HCT116 (cell line): ENCODE data around the gene DCAF10. TPM values are rescaled to one million over a fixed set of nuclear protein-coding genes. Genes with fewer than 3 reads are reported as not detected.

ENCODE experiments used
- ATAC-seq: fragments of 200-7000 bp; cut with Tn5 transposase; 2 replicates; pipeline ENCODE4 v1.9.1; 2020; ENCODE audit warnings: mild to moderate bottlenecking, moderate library complexity
- BruUV-seq: library from RNA; stranded (reverse); fragments of 400-500 nt; replicated peaks from 2 replicates; lab custom pipeline; 2021; lab: Mats Ljungman, UMichigan
- CTCF ChIA-PET: fragments of 300-600 bp; sonication (Branson Sonifier 250); formaldehyde crosslinking; loops from one replicate; lab custom pipeline; 2021; ENCODE audit warnings: antibody characterized with exemption; lab: Charles Lee
- POLR2A ChIA-PET: fragments of 300-600, 350-600 bp; sonication (Branson Sonifier 250); formaldehyde crosslinking; loops from one replicate; lab custom pipeline; 2021; ENCODE audit warnings: antibody characterized with exemption; lab: Charles Lee
- RAD21 ChIA-PET, 2 experiments: fragments of 300-600 bp; sonication (Branson Sonifier 250); formaldehyde crosslinking; loops; one replicate each; lab custom pipeline; 2023; ENCODE audit warnings: low total read pairs in 2 of 2; ENCODE audit not compliant: uncharacterized antibody in 2 of 2, unreplicated experiment in 2 of 2, low non-redundant PET in 1 of 2; lab: Charles Lee
- DNase-seq: peaks from one replicate; pipeline ENCODE4 v3.0.0-alpha.2; 2010; ENCODE audit warnings: low read depth, low spot score
- H2AFZ ChIP-seq: fragments of 200-600 bp; shearing (Covaris generic), sonication (generic); 2 replicates; pipeline ENCODE4 v1.6.1; 2017; ENCODE audit warnings: low read depth, mixed run types, mixed read lengths, antibody characterized with exemption, low read length; ENCODE audit not compliant: poor library complexity, severe bottlenecking
- H3K27ac ChIP-seq: 2 replicates; pipeline ENCODE4 v1.5.1; 2012; ENCODE audit warnings: low read depth, low read length
- H3K27me3 ChIP-seq: fragments of 200-600 bp; sonication (generic); 2 replicates; pipeline ENCODE4 v1.6.1; 2016; ENCODE audit warnings: mixed run types, low read length, mixed read lengths; ENCODE audit not compliant: insufficient read depth
- H3K36me3 ChIP-seq, 2 experiments: fragments of 200-500 bp in 1 of 2; fragments of 200-600 bp in 1 of 2; sonication (Bioruptor generic) in 1 of 2; sonication (generic) in 1 of 2; 2 replicates each; pipeline versions ENCODE4 v1.5.1 to v1.6.1; 2014 to 2016; ENCODE audit warnings: low read length in 2 of 2, inconsistent platforms in 1 of 2, mixed read lengths in 1 of 2, mixed run types in 1 of 2; ENCODE audit not compliant: insufficient read depth in 2 of 2, control insufficient read depth in 1 of 2
- H3K4me1 ChIP-seq, 2 experiments: fragments of 200-600 bp in 1 of 2; sonication (generic) in 1 of 2; 2 replicates each; pipeline versions ENCODE4 v1.5.1 to v1.6.1; 2012 to 2017; ENCODE audit warnings: low read length in 2 of 2, inconsistent platforms in 1 of 2, mild to moderate bottlenecking in 1 of 2, mixed read lengths in 1 of 2, mixed run types in 1 of 2, moderate library complexity in 1 of 2; ENCODE audit not compliant: insufficient read depth in 2 of 2, control insufficient read depth in 1 of 2
- H3K4me2 ChIP-seq: fragments of 200-600 bp; sonication (generic); 2 replicates; pipeline ENCODE4 v1.6.1; 2017; ENCODE audit warnings: mixed run types, low read length, mixed read lengths
- H3K4me3 ChIP-seq, 2 experiments: fragments of 200-600 bp in 1 of 2; sonication (generic) in 1 of 2; replicated peaks in 1 of 2; 2 replicates each; pipeline ENCODE4 v1.5.1; 2011 to 2016; ENCODE audit warnings: low read length in 2 of 2, control low read depth in 1 of 2, low read depth in 1 of 2, mild to moderate bottlenecking in 1 of 2, mixed read lengths in 1 of 2, mixed run types in 1 of 2
- H3K79me2 ChIP-seq: fragments of 200-600 bp; sonication (generic); 2 replicates; pipeline ENCODE4 v1.6.1; 2017; ENCODE audit warnings: mild to moderate bottlenecking, mixed run types, low read length, moderate library complexity, mixed read lengths; ENCODE audit not compliant: insufficient read depth
- H3K9ac ChIP-seq: fragments of 200-600 bp; sonication (generic); 2 replicates; pipeline ENCODE4 v1.6.1; 2016; ENCODE audit warnings: low read length, mixed read lengths
- H3K9me2 ChIP-seq: fragments of 200-600 bp; sonication (generic), shearing (Covaris generic); 2 replicates; pipeline ENCODE4 v1.6.1; 2017; ENCODE audit warnings: mixed run types, mild to moderate bottlenecking, moderate library complexity; ENCODE audit not compliant: insufficient read depth
- H3K9me3 ChIP-seq, 2 experiments: fragments of 200-500 bp in 1 of 2; fragments of 200-600 bp in 1 of 2; sonication (Bioruptor generic) in 1 of 2; sonication (generic) in 1 of 2; 2 replicates each; pipeline ENCODE4 v1.6.1; 2014 to 2017; ENCODE audit warnings: low read length in 2 of 2, mixed read lengths in 2 of 2, inconsistent platforms in 1 of 2, low read depth in 1 of 2, mild to moderate bottlenecking in 1 of 2, mixed run types in 1 of 2, moderate library complexity in 1 of 2; ENCODE audit not compliant: control insufficient read depth in 1 of 2, insufficient read depth in 1 of 2
- H4K20me1 ChIP-seq: fragments of 200-600 bp; sonication (generic), shearing (Covaris generic); 2 replicates; pipeline ENCODE4 v1.6.1; 2017; ENCODE audit warnings: mixed run types, mild to moderate bottlenecking, moderate library complexity; ENCODE audit not compliant: insufficient read depth
- ATF3 ChIP-seq: IDR thresholded peaks from 2 replicates; pipeline ENCODE4 v1.6.1; 2012
- CBX3 ChIP-seq: IDR thresholded peaks from 2 replicates; pipeline ENCODE4 v1.6.1; 2012; ENCODE audit warnings: low read depth
- CEBPB ChIP-seq: IDR thresholded peaks from 2 replicates; pipeline ENCODE4 v1.6.1; 2012; ENCODE audit warnings: low read depth
- CTCF ChIP-seq, 3 experiments: fragments of 200-600 bp in 1 of 3; sonication (generic) in 1 of 3; IDR thresholded peaks in 2 of 3; conservative IDR thresholded peaks in 1 of 3; 2 replicates each; pipeline ENCODE4 v1.5.1; 2012 to 2017; ENCODE audit warnings: low read depth in 2 of 3, low read length in 2 of 3, antibody characterized with exemption in 1 of 3, borderline replicate concordance in 1 of 3, control low read depth in 1 of 3, mild to moderate bottlenecking in 1 of 3, mixed read lengths in 1 of 3, mixed run types in 1 of 3, moderate library complexity in 1 of 3; ENCODE audit not compliant: insufficient read depth in 1 of 3
- ELF1 ChIP-seq: IDR thresholded peaks from 2 replicates; pipeline ENCODE4 v1.6.1; 2012; ENCODE audit warnings: low read depth, borderline replicate concordance
- EZH2 ChIP-seq: fragments of 200-600 bp; sonication (generic); IDR thresholded peaks from 2 replicates; pipeline ENCODE4 v1.6.1; 2017; ENCODE audit warnings: antibody characterized with exemption, mixed run types
- EZH2phosphoT487 ChIP-seq: fragments of 200-600 bp; IDR thresholded peaks from 2 replicates; pipeline ENCODE4 v1.6.1; 2018; ENCODE audit warnings: antibody characterized with exemption, borderline replicate concordance
- FOSL1 ChIP-seq: IDR thresholded peaks from 2 replicates; pipeline ENCODE4 v1.6.1; 2012; ENCODE audit warnings: low read depth
- JUND ChIP-seq: IDR thresholded peaks from 2 replicates; pipeline ENCODE4 v1.6.1; 2012
- POLR2A ChIP-seq: IDR thresholded peaks from 2 replicates; pipeline ENCODE4 v1.7.0; 2011; ENCODE audit warnings: borderline replicate concordance; ENCODE audit not compliant: insufficient read depth, insufficient read length; ENCODE audit errors: extremely low read depth
- POLR2AphosphoS5 ChIP-seq: IDR thresholded peaks from 2 replicates; pipeline ENCODE4 v1.6.1; 2011; ENCODE audit warnings: mild to moderate bottlenecking, low read depth, low read length, moderate library complexity
- RAD21 ChIP-seq: IDR thresholded peaks from 2 replicates; pipeline ENCODE4 v1.6.1; 2012; ENCODE audit warnings: low read depth, mild to moderate bottlenecking
- SIN3A ChIP-seq: IDR thresholded peaks from 2 replicates; pipeline ENCODE4 v1.6.1; 2012; ENCODE audit warnings: low read depth
- SP1 ChIP-seq: IDR thresholded peaks from 2 replicates; pipeline ENCODE4 v1.6.1; 2012; ENCODE audit warnings: low read depth
- SRF ChIP-seq: IDR thresholded peaks from 2 replicates; pipeline ENCODE4 v1.6.1; 2012; ENCODE audit warnings: low read depth
- TCF7L2 ChIP-seq: IDR thresholded peaks from 2 replicates; pipeline ENCODE4 v1.7.0; 2011; ENCODE audit warnings: borderline replicate concordance, inconsistent platforms; ENCODE audit not compliant: insufficient read depth, insufficient read length; ENCODE audit errors: extremely low read depth
- ZBTB33 ChIP-seq: IDR thresholded peaks from 2 replicates; pipeline ENCODE4 v1.6.1; 2011; ENCODE audit warnings: mild to moderate bottlenecking, low read length, moderate library complexity; ENCODE audit not compliant: insufficient replicate concordance; ENCODE audit errors: extremely low read depth
- ZFX ChIP-seq: fragments of 450-650 bp; IDR thresholded peaks from 2 replicates; pipeline ENCODE4 v1.6.1; 2017
- ZNF274 ChIP-seq: fragments of 200-500 bp; sonication (Bioruptor generic); IDR thresholded peaks from 2 replicates; pipeline ENCODE4 v1.6.1; 2014; ENCODE audit warnings: mild to moderate bottlenecking, low read depth, low read length, inconsistent platforms
- intact Hi-C: fragments of 100-400 bp; cut with micrococcal nuclease; formaldehyde crosslinking; loops from 2 replicates; pipeline ENCODE4 v1.10.0; 2022
- total RNA-seq: library from RNA; stranded (reverse); gene quantifications from one replicate; pipeline ENCODE4 v1.2.1, GENCODE V29; 2021; ENCODE audit not compliant: unreplicated experiment
- TF ChIP-seq, protein P1 (sequence below): IDR thresholded peaks from 2 replicates; pipeline ENCODE4 v1.6.1; 2012

DCAF10 gene
- total RNA-seq, 1 experiment from 2014 or later = 20.6 TPM

GRCh38 chr9:37873955-37874354, 73.4 kb downstream of the DCAF10 start:
- ChIA-PET CTCF (no interaction called here), POLR2A (no interaction called here), RAD21 (no interaction called here)
- H3K9ac ChIP-seq = no peak overlapping the region
- no peaks in the 10 kb centered on the region for H4K20me1 ChIP-seq
- TF ChIP-seq JUND (no peak), TCF7L2 (no peak), RAD21 (no peak), ATF3 (no peak), CBX3 (no peak), CTCF (IDR thresholded peaks at IDR 0.05 in 2 of 3, conservative IDR thresholded peaks at IDR 0.05 in 1 of 3; ENCODE audit: borderline replicate concordance in 1 of 3, insufficient read depth in 1 of 3, low read depth in 2 of 3, low read length in 2 of 3) (no peak), ELF1 (no peak), ZNF274 (no peak), POLR2A (no peak), CEBPB (no peak), SRF (no peak), ZFX (no peak), SIN3A (no peak), ZBTB33 (no peak), FOSL1 (no peak), POLR2AphosphoS5 (no peak), EZH2 (no peak), SP1 (no peak), EZH2phosphoT487 (no peak)
- TF ChIP-seq, protein P1, sequence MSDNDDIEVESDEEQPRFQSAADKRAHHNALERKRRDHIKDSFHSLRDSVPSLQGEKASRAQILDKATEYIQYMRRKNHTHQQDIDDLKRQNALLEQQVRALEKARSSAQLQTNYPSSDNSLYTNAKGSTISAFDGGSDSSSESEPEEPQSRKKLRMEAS = no peak
- no peaks in the 10 kb centered on the region for H3K79me2 ChIP-seq
- H3K9me3 ChIP-seq = peaks cover 11 to 14% of the 10 kb centered on the region in 2 experiments; a peak in 2 of 4 replicates
- BruUV-seq = no TSS peak
- ATAC-seq = no peak
- DNase-seq = no peak
- H3K4me2 ChIP-seq = no peak overlapping the region
- intact Hi-C loops = no loop called here
- H3K27me3 ChIP-seq = no peaks in the 10 kb centered on the region
- H3K9me2 ChIP-seq = no peaks in the 10 kb centered on the region
- H3K4me1 ChIP-seq = no peaks in the 10 kb centered on the region
- H3K27ac ChIP-seq = no peak overlapping the region
- no peak overlapping the region for H2AFZ ChIP-seq
- H3K4me3 ChIP-seq = no peak overlapping the region
- peaks cover 0 to 13% of the 10 kb centered on the region in 2 experiments; a peak in 1 of 4 replicates for H3K36me3 ChIP-seq
